OCI-LY3 (cell line): Measurements from ENCODE around the gene ADM5.

Experiments
- CTCF ChIP-seq: fragments of 200-600, 300-600 bp; sonication (generic); IDR thresholded peaks from 2 replicates; pipeline ENCODE4 v1.5.1; 2014; ENCODE audit warnings: antibody characterized with exemption, low read length, low read depth
- EZH2phosphoT487 ChIP-seq: fragments of 200-600 bp; shearing (Covaris generic); IDR thresholded peaks from 2 replicates; pipeline ENCODE4 v1.6.1; 2018; ENCODE audit warnings: antibody characterized with exemption, mixed run types, low read depth

GRCh38 chr19:49662011-49662410, 27.4 kb upstream of the ADM5 start:
- TF ChIP-seq CTCF: no peak
- TF ChIP-seq EZH2phosphoT487: no peak
